ENCODE data around the gene TCFL5.

The TCFL5 gene

GRCh38 chr20:62812181-62812906, 49.3 kb downstream of the TCFL5 start:
- DNase-seq (ENCODE audit: low spot score) = no peak

DNA sequence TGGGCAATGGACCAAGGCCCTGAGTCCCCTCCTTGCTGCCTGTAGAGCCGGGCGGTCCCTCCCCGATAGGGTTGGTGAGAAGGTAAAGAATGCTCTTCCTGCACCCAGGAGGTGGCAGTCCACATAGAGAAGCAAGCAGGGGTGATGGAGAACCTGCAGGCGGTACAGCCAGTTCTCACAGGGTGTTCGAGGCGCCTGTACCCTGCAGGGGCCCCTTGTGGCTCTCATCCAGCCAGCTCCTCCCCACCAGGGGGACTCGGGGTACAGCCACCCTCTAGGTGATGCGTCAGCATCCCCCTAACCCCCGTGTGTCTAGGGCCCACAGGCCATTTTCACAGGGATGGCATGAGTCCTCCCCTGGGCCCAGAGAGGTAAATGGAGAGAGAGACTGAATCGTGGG, 49.9 kb downstream of the TCFL5 start:
- no peak for DNase-seq (ENCODE audit: low spot score)

DNA sequence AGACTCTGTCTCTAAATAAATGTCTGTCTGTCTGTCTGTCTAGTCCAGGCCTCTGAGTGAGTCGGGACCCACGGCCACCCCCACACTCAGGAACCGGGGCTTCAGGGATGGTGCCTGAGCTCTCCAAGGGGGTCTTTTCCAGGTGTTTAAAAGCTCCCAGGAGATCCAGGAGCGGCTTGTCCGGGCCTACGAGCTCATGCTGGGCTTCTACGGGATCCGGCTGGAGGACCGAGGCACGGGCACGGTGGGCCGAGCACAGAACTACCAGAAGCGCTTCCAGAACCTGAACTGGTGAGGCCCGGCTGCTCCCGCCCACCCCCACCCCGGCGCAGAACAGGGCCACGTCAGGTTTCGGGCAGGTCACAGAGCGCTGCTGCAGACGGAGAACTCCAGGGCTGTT, 50.3 kb downstream of the TCFL5 start:
- DNase-seq (ENCODE audit: low spot score) = no peak

GRCh38 chr20:62809530-62810428, 51.8 kb downstream of the TCFL5 start:
- no peak for DNase-seq (ENCODE audit: low spot score)

DNA sequence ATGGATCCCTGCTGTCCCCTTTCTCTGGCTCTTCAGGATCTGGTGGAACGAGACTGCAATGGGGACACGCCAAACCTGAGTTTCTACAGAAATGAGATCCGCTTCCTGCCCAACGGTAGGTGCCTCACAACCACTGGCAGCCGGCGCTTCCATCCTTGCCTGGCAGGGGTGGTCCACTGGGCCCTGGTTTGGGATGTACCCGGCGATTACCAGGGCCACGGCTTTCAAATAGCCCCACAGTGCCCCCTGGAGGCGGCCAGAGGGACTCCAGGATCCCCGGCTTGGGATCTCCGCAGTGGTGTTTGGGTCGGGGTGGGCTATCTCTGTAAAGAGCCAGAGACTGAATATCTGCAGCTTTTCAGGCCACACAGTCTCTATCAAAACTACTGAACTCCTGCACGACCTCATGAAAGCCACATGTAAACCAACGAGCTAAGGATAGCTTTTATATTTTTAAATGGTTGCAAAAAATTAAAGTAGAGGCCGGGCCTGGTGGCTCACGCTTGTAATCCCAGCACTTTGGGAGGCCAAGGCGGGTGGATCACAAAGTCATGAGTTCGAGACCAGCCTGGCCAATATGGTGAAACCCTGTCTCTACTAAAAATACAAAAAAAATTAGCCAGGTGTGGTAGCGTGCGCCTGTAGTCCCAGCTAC, 53.3 kb downstream of the TCFL5 start:
- peak; percentile 80 for DNase-seq (ENCODE audit: low spot score)

- DNase-seq (ENCODE audit: low spot score) = no peak
Measured at GRCh38 chr20:62807444-62808210, 54.0 kb downstream of the TCFL5 start.

GRCh38 chr20:62806383-62807050, 55.1 kb downstream of the TCFL5 start:
- no peak for DNase-seq (ENCODE audit: low spot score)

- DNase-seq (ENCODE audit: low spot score) = no peak
Measured at GRCh38 chr20:62805711-62806382, 55.8 kb downstream of the TCFL5 start.

GRCh38 chr20:62805155-62805710, 56.4 kb downstream of the TCFL5 start:
- DNase-seq (ENCODE audit: low spot score) = no peak

GRCh38 chr20:62804627-62805154, 56.9 kb downstream of the TCFL5 start, which contains the start of gene OGFR:
TSS of gene OGFR (plus strand) at chr20:62804835. CDS start at chr20:62804860, 25 bp downstream.
- peak; percentile 67 for DNase-seq (ENCODE audit: low spot score)

DNA sequence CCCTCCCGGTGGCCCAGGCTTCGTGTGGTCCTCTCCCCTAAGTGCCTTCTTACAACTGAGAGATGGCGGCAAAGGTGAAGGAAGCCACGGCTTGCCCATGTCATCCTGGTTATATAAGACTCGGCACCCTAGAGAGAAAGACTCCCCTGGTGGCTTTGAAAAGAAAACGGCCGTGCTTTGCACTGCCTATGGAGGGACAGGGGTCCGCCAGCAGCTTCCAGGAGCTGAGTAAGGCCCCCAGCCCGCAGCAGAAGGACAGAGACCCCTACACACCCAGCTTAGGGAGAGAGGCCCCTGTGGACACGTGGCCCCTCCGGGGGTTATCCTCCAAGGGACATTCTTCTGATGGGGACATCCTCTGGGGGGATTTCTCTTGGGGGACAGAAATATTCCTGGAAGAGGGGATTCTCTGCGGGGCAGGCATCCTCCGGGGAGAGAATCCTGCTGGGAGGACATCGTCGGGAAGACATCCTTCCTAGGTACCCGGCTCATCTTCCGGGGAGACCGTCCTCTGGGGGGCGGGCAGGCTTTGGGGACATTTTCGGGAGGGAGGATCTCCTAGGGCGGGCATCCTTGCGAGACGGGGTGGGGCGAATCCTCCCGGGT, 57.5 kb downstream of the TCFL5 start:
- no peak for DNase-seq (ENCODE audit: low spot score)

DNA sequence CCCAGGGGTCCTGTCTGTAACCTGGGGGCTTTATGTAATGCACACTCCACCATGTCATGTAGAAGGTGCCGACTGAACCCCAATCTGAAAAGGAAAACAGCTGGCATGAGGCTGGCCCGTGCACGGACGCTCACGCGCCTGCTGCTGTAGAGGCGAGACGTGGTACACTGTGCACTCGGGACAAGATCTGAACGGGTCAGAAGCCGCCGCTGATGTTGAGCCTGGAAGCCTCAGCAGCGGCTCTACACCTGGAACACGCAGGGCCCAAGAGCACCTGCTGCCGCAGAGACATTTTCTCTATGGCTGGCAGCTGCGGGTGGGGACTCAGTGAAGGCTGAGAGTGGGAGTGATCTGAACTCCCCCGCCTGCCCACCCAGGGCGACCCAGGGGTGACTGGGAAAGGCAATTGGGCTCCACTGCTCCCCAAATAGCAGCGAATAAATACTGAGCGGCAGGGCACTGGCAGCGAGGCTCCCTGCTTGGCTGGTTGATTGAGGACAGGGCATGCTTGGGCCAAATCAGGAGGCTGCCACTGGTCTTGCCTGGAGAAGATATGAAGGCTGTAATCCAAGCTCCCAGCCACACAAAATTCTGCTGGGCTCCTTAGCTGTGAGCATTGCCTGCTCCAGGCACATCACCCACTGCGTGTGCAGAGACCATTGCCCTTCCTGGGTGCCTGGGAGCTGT, 59.5 kb downstream of the TCFL5 start:
- no peak for DNase-seq (ENCODE audit: low spot score)

GRCh38 chr20:62801284-62802010, 60.2 kb downstream of the TCFL5 start:
- DNase-seq (ENCODE audit: low spot score) = no peak

- DNase-seq (ENCODE audit: low spot score) = no peak
Measured at GRCh38 chr20:62800314-62801259, 61.0 kb downstream of the TCFL5 start.

DNA sequence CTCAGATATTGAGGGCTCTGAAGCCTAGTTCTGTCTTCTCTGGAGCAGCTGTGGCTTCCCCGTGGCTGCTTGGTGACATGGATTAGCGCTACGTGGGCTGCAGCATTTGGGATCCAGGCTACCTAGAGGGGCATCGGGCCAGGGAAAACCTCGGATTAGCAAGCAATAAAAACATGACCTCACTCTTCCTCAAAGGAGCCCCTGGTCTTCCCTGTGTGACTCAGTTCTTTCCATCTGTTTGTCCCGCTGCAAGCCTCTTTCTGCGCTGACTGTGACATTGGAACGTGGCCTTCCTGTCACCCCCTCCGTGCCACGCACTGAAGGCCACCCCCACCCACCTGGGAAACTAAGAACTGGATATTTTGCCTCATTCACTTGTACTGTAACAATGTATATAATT, 61.7 kb downstream of the TCFL5 start:
- DNase-seq (ENCODE audit: low spot score) = no peak

- DNase-seq (ENCODE audit: low spot score) = no peak
Measured at GRCh38 chr20:62799459-62799858, 62.2 kb downstream of the TCFL5 start.

DNA sequence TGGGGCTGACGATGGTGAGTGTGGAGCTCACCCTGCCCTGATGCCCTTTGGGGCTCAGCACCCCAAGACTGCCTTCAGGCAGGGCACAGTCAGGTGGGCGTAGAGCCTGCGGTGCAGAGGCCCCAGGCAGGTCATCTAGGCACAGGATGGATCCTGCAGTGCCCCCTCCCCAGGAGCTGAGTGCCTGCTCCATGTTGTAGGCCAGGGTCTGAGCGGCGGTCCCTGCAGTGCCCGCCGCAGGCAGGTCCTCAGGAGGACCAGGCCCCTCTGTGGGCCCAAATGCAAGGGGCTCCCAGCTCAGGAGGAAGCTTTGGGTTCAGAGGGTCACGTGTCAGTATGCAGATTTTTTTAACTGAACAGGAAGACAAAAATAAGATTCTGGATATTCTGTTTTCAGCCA, 62.6 kb downstream of the TCFL5 start:
- DNase-seq (ENCODE audit: low spot score) = no peak
